ENCODE results near the gene PLAGL1. TPM values are rescaled to one million over a fixed set of nuclear protein-coding genes. Genes with fewer than 3 reads are reported as not detected.
"Not testable (repeated sequence)": the region's sequence is repeated elsewhere in the genome, so short reads cannot be mapped to it uniquely, and the experiment has no call there.

Gene PLAGL1
- total RNA-seq, 1 donor from 2014 or later, result 29.7 TPM

GRCh38 chr6:143934867-143935266 is 73.2 kb downstream of the PLAGL1 start:
- H3K36me3 Mint-ChIP-seq (ENCODE audit: low read depth), result peaks cover 3% of the 10 kb centered on the region
- H3K4me1 Mint-ChIP-seq, result peaks cover 7% of the 10 kb centered on the region

GRCh38 chr6:143934331-143934730 is 73.7 kb downstream of the PLAGL1 start:
- Mint-ChIP-seq H3K27me3 (ENCODE audit: low read depth) (no peaks in the 10 kb centered on the region), H3K9me3 (peaks cover 13% of the 10 kb centered on the region), H3K4me3 (no peak overlapping the region)

More at GRCh38 chr6:143934867-143935266, 73.2 kb downstream of the PLAGL1 start:
- peaks cover 12% of the 10 kb centered on the region for H3K9me3 Mint-ChIP-seq
- no peak for DNase-seq (ENCODE audit: low read depth, low spot score)
- H3K4me3 Mint-ChIP-seq, result no peak overlapping the region
- no peak for TF ChIP-seq CTCF (conservative IDR thresholded peaks at IDR 0.05)
- H3K27ac Mint-ChIP-seq (ENCODE audit: unreplicated experiment), result no peak overlapping the region
- H3K27me3 Mint-ChIP-seq (ENCODE audit: low read depth), result no peaks in the 10 kb centered on the region

DNA sequence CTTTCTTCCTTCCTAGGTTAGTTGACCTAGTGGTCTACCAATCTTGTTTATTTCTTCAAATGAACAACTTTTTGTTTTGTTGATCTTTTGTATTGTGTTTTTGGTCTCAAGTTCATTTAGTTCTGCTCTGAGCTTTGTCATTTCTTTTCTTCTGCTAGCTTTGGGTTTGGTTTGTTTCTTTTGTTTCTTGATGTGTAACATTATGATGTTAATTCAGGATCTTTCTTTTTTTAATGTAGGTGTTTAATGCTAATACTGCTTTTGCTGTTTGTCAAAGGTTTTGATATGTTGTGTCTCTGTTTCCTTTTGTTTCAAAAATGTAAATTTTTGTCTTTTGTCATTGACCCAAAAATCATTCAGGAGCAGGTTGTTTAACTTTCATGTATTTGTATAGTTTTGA is 78.1 kb downstream of the PLAGL1 start:
- TF ChIP-seq CTCF (conservative IDR thresholded peaks at IDR 0.05), result no peak
- no peak overlapping the region for H3K4me3 Mint-ChIP-seq
- H3K36me3 Mint-ChIP-seq (ENCODE audit: low read depth), result peaks cover 8% of the 10 kb centered on the region
- H3K27me3 Mint-ChIP-seq (ENCODE audit: low read depth), result no peaks in the 10 kb centered on the region
- DNase-seq (ENCODE audit: low read depth, low spot score), result no peak
- peaks cover 18% of the 10 kb centered on the region for H3K9me3 Mint-ChIP-seq
- no peaks in the 10 kb centered on the region for H3K4me1 Mint-ChIP-seq
- no peak overlapping the region for H3K27ac Mint-ChIP-seq (ENCODE audit: unreplicated experiment)

More at GRCh38 chr6:143934331-143934730, 73.7 kb downstream of the PLAGL1 start:
- DNase-seq (ENCODE audit: low read depth, low spot score), result no peak
- no peak for TF ChIP-seq CTCF (conservative IDR thresholded peaks at IDR 0.05)
- H3K27ac Mint-ChIP-seq (ENCODE audit: unreplicated experiment), result no peak overlapping the region
- H3K4me1 Mint-ChIP-seq, result peaks cover 2% of the 10 kb centered on the region
- peaks cover 3% of the 10 kb centered on the region for H3K36me3 Mint-ChIP-seq (ENCODE audit: low read depth)

- no peaks in the 10 kb centered on the region for H3K27me3 Mint-ChIP-seq (ENCODE audit: low read depth)
- H3K4me1 Mint-ChIP-seq, result no peaks in the 10 kb centered on the region
- H3K27ac Mint-ChIP-seq (ENCODE audit: unreplicated experiment), result no peak overlapping the region
- H3K9me3 Mint-ChIP-seq, result peaks cover 20% of the 10 kb centered on the region
- DNase-seq (ENCODE audit: low read depth, low spot score), result no peak
- peaks cover 8% of the 10 kb centered on the region for H3K36me3 Mint-ChIP-seq (ENCODE audit: low read depth)
- TF ChIP-seq CTCF (conservative IDR thresholded peaks at IDR 0.05), result no peak
- no peak overlapping the region for H3K4me3 Mint-ChIP-seq
Observed at GRCh38 chr6:143928853-143929252, 79.2 kb downstream of the PLAGL1 start.

GRCh38 chr6:143917026-143917425 is 91.0 kb downstream of the PLAGL1 start:
- H3K9me3 Mint-ChIP-seq, result peaks cover 11% of the 10 kb centered on the region
- not testable (repeated sequence) for H3K4me1 Mint-ChIP-seq; H3K27me3 Mint-ChIP-seq (ENCODE audit: low read depth); H3K36me3 Mint-ChIP-seq (ENCODE audit: low read depth); H3K4me3 Mint-ChIP-seq; H3K27ac Mint-ChIP-seq (ENCODE audit: unreplicated experiment); DNase-seq (ENCODE audit: low read depth, low spot score)

DNA sequence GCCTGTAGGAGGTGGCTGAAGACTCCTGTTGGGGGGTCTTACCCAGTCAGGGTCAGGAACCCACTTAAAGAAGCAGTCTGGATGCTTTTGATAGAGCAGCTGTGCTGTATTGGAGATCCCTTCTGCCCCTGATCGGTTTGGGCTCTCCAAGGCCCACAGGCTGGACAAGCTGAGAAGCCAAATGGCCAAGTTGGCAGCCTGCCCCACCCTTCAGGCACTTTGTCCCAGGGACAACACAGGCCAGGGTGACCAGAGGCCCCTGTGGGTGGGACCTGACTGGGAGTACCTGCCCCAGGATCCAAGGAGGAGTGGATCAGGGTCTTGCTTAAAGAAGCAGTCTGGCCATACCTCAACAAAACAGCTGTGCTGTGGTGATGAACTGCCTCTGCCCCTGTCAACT is 95.4 kb downstream of the PLAGL1 start:
- DNase-seq (ENCODE audit: low read depth, low spot score), result no peak
- Mint-ChIP-seq H3K27ac (ENCODE audit: unreplicated experiment) (no peak overlapping the region), H3K4me1 (no peaks in the 10 kb centered on the region), H3K36me3 (ENCODE audit: low read depth) (peaks cover 12% of the 10 kb centered on the region), H3K27me3 (ENCODE audit: low read depth) (no peaks in the 10 kb centered on the region), H3K4me3 (no peak overlapping the region), H3K9me3 (peaks cover 14% of the 10 kb centered on the region)
- no peak for TF ChIP-seq CTCF (conservative IDR thresholded peaks at IDR 0.05)
